ENCODE measurements around the gene TPSB2. TPM values are rescaled to one million over a fixed set of nuclear protein-coding genes. Genes with fewer than 3 reads are reported as not detected.

Gene TPSB2
- total and polyA plus RNA-seq, 9 of the 15 experiments (the other 6 are each of a cell fraction or from before 2014, with no cell fraction given) = 0.18 TPM; not detected in 8

GRCh38 chr16:1214719-1215118, 15.3 kb downstream of the TPSB2 start:
- Histone ChIP-seq H3K9me1 (ENCODE audit: control insufficient read depth, insufficient read depth, low read length) (no peaks in the 10 kb centered on the region), H3K27ac (ENCODE audit: extremely low read depth, low read depth, low read length) (no peak overlapping the region), H3K27me3 (ENCODE audit: control insufficient read depth in 2 of 2, insufficient read depth in 2 of 2, low read length in 2 of 2) (peaks cover 35 to 88% of the 10 kb centered on the region in 2 experiments; a peak in 4 of 5 replicates), H3K4me3 (no peak overlapping the region), H3K9me3 (replicated peaks; ENCODE audit: control insufficient read depth, insufficient read depth, low read depth, low read length) (no peaks in the 10 kb centered on the region), H3K4me2 (ENCODE audit: insufficient read depth, low read length) (no peak overlapping the region), H2AFZ (ENCODE audit: low read depth, low read length) (no peak overlapping the region), H3K4me1 (replicated peaks in 1 of 2; ENCODE audit: control insufficient read depth in 2 of 2, insufficient read depth in 2 of 2, low read length in 2 of 2) (peaks cover 0 to 66% of the 10 kb centered on the region in 2 experiments; a peak in 2 of 5 replicates), H3K36me3 (ENCODE audit: control insufficient read depth, insufficient read depth, low read length) (no peaks in the 10 kb centered on the region), H3K79me2 (ENCODE audit: control insufficient read depth, insufficient read depth, low read length) (no peaks in the 10 kb centered on the region), H4K20me1 (replicated peaks; ENCODE audit: control insufficient read depth, insufficient read depth, low read length) (peaks cover 7% of the 10 kb centered on the region), H3K9ac (ENCODE audit: insufficient read depth in 1 of 2, low read depth in 2 of 2, low read length in 2 of 2) (no peak overlapping the region)
- POLR2A ChIA-PET = interaction anchor here (0.6 to 0.9 kb wide), 2 partner anchors 10 to 33 kb away, joined by 3 read pairs; no protein-coding TSS in a partner anchor
- no peak for ATAC-seq
- TF ChIP-seq MIER1 (IDR thresholded peaks at IDR 0.05; ENCODE audit: low read depth) = no peak
- TF ChIP-seq RB1 (IDR thresholded peaks at IDR 0.05; ENCODE audit: low read depth) = no peak
- no peak for TF ChIP-seq SMARCC2 (IDR thresholded peaks at IDR 0.05; ENCODE audit: low read depth)
- no peak for TF ChIP-seq SMAD4 (CRISPR knock-in tag; conservative IDR thresholded peaks at IDR 0.05)
- TF ChIP-seq MED1 (CRISPR knock-in tag; IDR thresholded peaks at IDR 0.05; ENCODE audit: borderline replicate concordance) = no peak
- no peak for TF ChIP-seq BRCA1 (IDR thresholded peaks at IDR 0.05)
- TF ChIP-seq BRCA1 (CRISPR knock-in tag; IDR thresholded peaks at IDR 0.05) = no peak
- no peak for TF ChIP-seq FOSL1 (tag; conservative IDR thresholded peaks at IDR 0.05)
- no peak for TF ChIP-seq DEAF1 (CRISPR knock-in tag; IDR thresholded peaks at IDR 0.05)
- no peak for TF ChIP-seq AFF4 (CRISPR knock-in tag; IDR thresholded peaks at IDR 0.05)
- TF ChIP-seq ETV1 (tag; conservative IDR thresholded peaks at IDR 0.05; ENCODE audit: low read depth) = no peak
- TF ChIP-seq CHD1 (IDR thresholded peaks at IDR 0.05; ENCODE audit: low read length) = no peak
- TF ChIP-seq PRMT5 (CRISPR knock-in tag; IDR thresholded peaks at IDR 0.05) = no peak
- no peak for TF ChIP-seq ZNF239 (CRISPR knock-in tag; IDR thresholded peaks at IDR 0.05)
- no peak for TF ChIP-seq SREBF2 (CRISPR knock-in tag; IDR thresholded peaks at IDR 0.05)
- TF ChIP-seq PRPF4 (IDR thresholded peaks at IDR 0.05; ENCODE audit: insufficient read depth, low read depth, low read length, poor library complexity, severe bottlenecking) = no peak
- in situ Hi-C loops (cut with MboI) (no loop called here), intact Hi-C loops (cut with micrococcal nuclease) (no loop called here)
- no peak for DNase-seq (ENCODE audit: extremely low read depth in 1 of 4, low spot score in 3 of 4)
- FAIRE-seq = no peak
- BruUV-seq (replicated peaks) = no TSS peak
- CTCF ChIA-PET (ENCODE audit: low intra/inter-chr PET ratio) = no interaction called here
- WGBS (ENCODE audit: insufficient coverage, low coverage, missing lambda C conversion rate) = 8% methylated on average over 16 of the region's 16 CpGs

Data from K562 (cell line).